ENCODE measurements around the gene WWOX. TPM values are rescaled to one million over a fixed set of nuclear protein-coding genes. Genes with fewer than 3 reads are reported as not detected.

Gene WWOX
- total and polyA plus RNA-seq, 2 donors, result 15.4 to 23.9 TPM

- Histone ChIP-seq H3K27me3 (ENCODE audit: control insufficient read depth in 2 of 2, insufficient read depth in 1 of 2, low read length in 1 of 2) (no peaks in the 10 kb centered on the region), H3K4me3 (ENCODE audit: low read length in 2 of 2) (no peak overlapping the region), H3K27ac (ENCODE audit: low read depth in 1 of 2, low read length in 1 of 2) (no peak overlapping the region), H3K4me1 (ENCODE audit: control insufficient read depth in 2 of 2, insufficient read depth in 2 of 2, low read length in 2 of 2) (no peaks in the 10 kb centered on the region), H3K9me3 (ENCODE audit: control insufficient read depth in 2 of 2, insufficient read depth in 1 of 2, low read length in 1 of 2) (no peaks in the 10 kb centered on the region), H3K36me3 (ENCODE audit: control insufficient read depth in 2 of 2, insufficient read depth in 2 of 2, low read length in 1 of 2) (no peaks in the 10 kb centered on the region)
- DNase-seq (ENCODE audit: low read depth in 6 of 9, low spot score in 9 of 9), result no peak
- 97% methylated on average over 13 of the region's 13 CpGs for WGBS
Measured at GRCh38 chr16:78985716-78986605, 886.5 kb downstream of the WWOX start.

- Histone ChIP-seq H3K4me1 (ENCODE audit: control insufficient read depth in 2 of 2, insufficient read depth in 2 of 2, low read length in 2 of 2) (no peaks in the 10 kb centered on the region), H3K4me3 (ENCODE audit: low read length in 2 of 2) (no peak overlapping the region), H3K9me3 (ENCODE audit: control insufficient read depth in 2 of 2, insufficient read depth in 1 of 2, low read length in 1 of 2) (no peaks in the 10 kb centered on the region), H3K27ac (ENCODE audit: low read depth in 1 of 2, low read length in 1 of 2) (peak overlapping the region; percentile 22 to 59), H3K36me3 (ENCODE audit: control insufficient read depth in 2 of 2, insufficient read depth in 2 of 2, low read length in 1 of 2) (no peaks in the 10 kb centered on the region), H3K27me3 (ENCODE audit: control insufficient read depth in 2 of 2, insufficient read depth in 1 of 2, low read length in 1 of 2) (no peaks in the 10 kb centered on the region)
- 88% methylated on average over 8 of the region's 8 CpGs for WGBS
- DNase-seq (ENCODE audit: low read depth in 6 of 9, low spot score in 9 of 9), result peak in 1 of 9 donors; percentile 17
Measured at GRCh38 chr16:78987666-78988065, 888.2 kb downstream of the WWOX start.

DNA sequence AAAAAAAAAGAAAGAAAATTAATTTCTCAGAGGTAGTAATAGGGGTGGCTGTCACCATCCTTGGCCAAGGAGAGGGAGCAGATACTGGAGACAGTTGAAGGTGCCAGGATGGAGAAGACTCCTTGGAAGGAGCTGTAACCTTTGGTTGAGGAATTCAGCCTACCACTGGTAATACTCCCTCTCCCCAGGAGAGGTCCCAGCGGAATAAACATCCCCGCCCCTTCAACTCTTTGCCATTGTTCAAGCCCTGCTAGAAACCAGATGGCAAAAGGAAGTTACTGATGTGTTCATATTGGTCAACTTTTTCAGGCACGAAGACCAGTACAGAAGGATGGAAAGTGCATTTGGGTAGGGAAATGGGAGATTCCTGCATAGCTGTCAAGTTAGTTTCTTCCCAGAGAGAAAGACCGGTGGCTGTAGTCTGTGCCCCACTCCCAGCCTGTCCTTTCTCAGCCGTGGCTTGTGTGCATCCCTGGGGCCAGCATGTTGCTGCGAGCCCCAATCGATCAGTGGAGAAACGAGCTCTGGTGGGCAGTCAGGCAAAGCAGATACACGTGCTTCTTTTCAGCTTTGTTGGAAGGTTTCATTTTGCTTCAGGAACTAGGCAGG, 889.0 kb downstream of the WWOX start:
- H3K27ac ChIP-seq (ENCODE audit: low read depth in 1 of 2, low read length in 1 of 2), result no peak overlapping the region
- no peak for DNase-seq (ENCODE audit: low read depth in 6 of 9, low spot score in 9 of 9)
- H3K4me1 ChIP-seq (ENCODE audit: control insufficient read depth in 2 of 2, insufficient read depth in 2 of 2, low read length in 2 of 2), result no peaks in the 10 kb centered on the region

GRCh38 chr16:78990309-78990701, 890.9 kb downstream of the WWOX start:
- Histone ChIP-seq H3K27ac (ENCODE audit: low read depth in 1 of 2, low read length in 1 of 2) (no peak overlapping the region), H3K4me1 (ENCODE audit: control insufficient read depth in 2 of 2, insufficient read depth in 2 of 2, low read length in 2 of 2) (peaks cover 0 to 3% of the 10 kb centered on the region in 2 donors), H3K36me3 (ENCODE audit: control insufficient read depth in 2 of 2, insufficient read depth in 2 of 2, low read length in 1 of 2) (no peaks in the 10 kb centered on the region), H3K9me3 (ENCODE audit: control insufficient read depth in 2 of 2, insufficient read depth in 1 of 2, low read length in 1 of 2) (no peaks in the 10 kb centered on the region), H3K27me3 (ENCODE audit: control insufficient read depth in 2 of 2, insufficient read depth in 1 of 2, low read length in 1 of 2) (no peaks in the 10 kb centered on the region), H3K4me3 (ENCODE audit: low read length in 2 of 2) (no peak overlapping the region)
- WGBS, result 92% methylated on average over 5 of the region's 5 CpGs
- DNase-seq (ENCODE audit: low read depth in 6 of 9, low spot score in 9 of 9), result no peak

More for the DNA sequence above, 889.0 kb downstream of the WWOX start:
- H3K36me3 ChIP-seq (ENCODE audit: control insufficient read depth in 2 of 2, insufficient read depth in 2 of 2, low read length in 1 of 2), result no peaks in the 10 kb centered on the region
- 93% methylated on average over 9 of the region's 9 CpGs for WGBS
- no peaks in the 10 kb centered on the region for H3K9me3 ChIP-seq (ENCODE audit: control insufficient read depth in 2 of 2, insufficient read depth in 1 of 2, low read length in 1 of 2)
- H3K4me3 ChIP-seq (ENCODE audit: low read length in 2 of 2), result no peak overlapping the region
- H3K27me3 ChIP-seq (ENCODE audit: control insufficient read depth in 2 of 2, insufficient read depth in 1 of 2, low read length in 1 of 2), result no peaks in the 10 kb centered on the region

- WGBS, result 81% methylated on average over 6 of the region's 6 CpGs
- H3K27ac ChIP-seq (ENCODE audit: low read depth in 1 of 2, low read length in 1 of 2), result no peak overlapping the region
Measured at GRCh38 chr16:78992001-78992400, 892.5 kb downstream of the WWOX start.

DNA sequence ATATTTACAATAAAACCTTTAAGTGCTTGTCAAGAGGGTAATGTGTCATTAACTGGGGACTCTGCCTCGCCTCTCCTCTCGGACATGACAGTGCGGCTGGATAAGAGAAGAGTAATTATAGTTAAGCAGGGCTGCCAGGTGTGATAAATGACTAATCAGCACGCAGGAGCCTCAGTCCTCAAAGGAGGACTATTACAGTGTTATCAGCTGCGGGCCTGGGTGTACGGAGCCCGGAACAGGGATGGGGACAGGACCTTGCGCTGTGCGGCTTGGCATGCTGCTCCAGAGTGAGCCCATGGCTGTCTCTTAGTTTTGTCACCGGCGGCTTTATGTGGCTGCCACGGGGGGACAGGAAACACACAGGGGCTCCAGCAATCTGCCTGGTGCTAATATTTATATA, 893.9 kb downstream of the WWOX start:
- Histone ChIP-seq H3K27me3 (ENCODE audit: control insufficient read depth in 2 of 2, insufficient read depth in 1 of 2, low read length in 1 of 2) (no peaks in the 10 kb centered on the region), H3K36me3 (ENCODE audit: control insufficient read depth in 2 of 2, insufficient read depth in 2 of 2, low read length in 1 of 2) (no peaks in the 10 kb centered on the region)
- 89% methylated on average over 12 of the region's 12 CpGs for WGBS

More at GRCh38 chr16:78992001-78992400, 892.5 kb downstream of the WWOX start:
- no peak for DNase-seq (ENCODE audit: low read depth in 6 of 9, low spot score in 9 of 9)
- no peaks in the 10 kb centered on the region for H3K27me3 ChIP-seq (ENCODE audit: control insufficient read depth in 2 of 2, insufficient read depth in 1 of 2, low read length in 1 of 2)
- no peak overlapping the region for H3K4me3 ChIP-seq (ENCODE audit: low read length in 2 of 2)
- H3K9me3 ChIP-seq (ENCODE audit: control insufficient read depth in 2 of 2, insufficient read depth in 1 of 2, low read length in 1 of 2), result no peaks in the 10 kb centered on the region
- peaks cover 0 to 3% of the 10 kb centered on the region in 2 donors for H3K4me1 ChIP-seq (ENCODE audit: control insufficient read depth in 2 of 2, insufficient read depth in 2 of 2, low read length in 2 of 2)
- H3K36me3 ChIP-seq (ENCODE audit: control insufficient read depth in 2 of 2, insufficient read depth in 2 of 2, low read length in 1 of 2), result no peaks in the 10 kb centered on the region

DNA sequence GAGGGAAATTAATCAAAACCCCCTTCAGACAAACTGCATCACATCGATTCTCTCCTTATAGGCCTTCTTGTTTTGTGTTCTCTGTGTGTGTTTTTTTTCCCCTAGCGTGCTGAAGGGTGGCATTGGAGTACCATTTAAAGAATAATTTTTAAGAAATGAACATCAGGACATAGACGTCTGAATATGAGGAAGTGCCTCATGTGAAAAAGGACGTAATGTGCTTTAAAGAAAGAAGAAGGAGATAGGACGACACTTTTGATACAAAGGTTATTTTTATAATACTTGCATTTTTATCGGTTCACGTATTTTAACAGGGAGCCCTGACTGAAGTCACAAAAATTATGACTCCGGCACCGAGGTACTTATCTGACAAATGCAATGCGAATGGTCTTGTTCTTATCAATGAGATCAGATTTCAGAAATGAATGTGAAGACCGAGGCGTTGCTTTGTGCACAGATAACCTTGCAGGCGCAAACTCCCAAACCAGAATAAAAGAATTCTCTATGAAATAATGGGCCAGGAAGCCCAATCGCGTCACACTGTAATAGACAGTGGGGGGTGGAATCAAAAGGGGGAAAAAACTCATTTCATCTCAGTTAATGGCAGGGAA, 894.8 kb downstream of the WWOX start:
- Histone ChIP-seq H3K9me3 (ENCODE audit: control insufficient read depth in 2 of 2, insufficient read depth in 1 of 2, low read length in 1 of 2) (no peaks in the 10 kb centered on the region), H3K27ac (ENCODE audit: low read depth in 1 of 2, low read length in 1 of 2) (no peak overlapping the region), H3K4me3 (ENCODE audit: low read length in 2 of 2) (no peak overlapping the region), H3K27me3 (ENCODE audit: control insufficient read depth in 2 of 2, insufficient read depth in 1 of 2, low read length in 1 of 2) (no peaks in the 10 kb centered on the region), H3K4me1 (ENCODE audit: control insufficient read depth in 2 of 2, insufficient read depth in 2 of 2, low read length in 2 of 2) (peaks cover 0 to 3% of the 10 kb centered on the region in 2 donors), H3K36me3 (ENCODE audit: control insufficient read depth in 2 of 2, insufficient read depth in 2 of 2, low read length in 1 of 2) (no peaks in the 10 kb centered on the region)
- no peak for DNase-seq (ENCODE audit: low read depth in 6 of 9, low spot score in 9 of 9)
- 94% methylated on average over 15 of the region's 15 CpGs for WGBS

More for the DNA sequence above, 893.9 kb downstream of the WWOX start:
- H3K27ac ChIP-seq (ENCODE audit: low read depth in 1 of 2, low read length in 1 of 2), result no peak overlapping the region
- H3K4me3 ChIP-seq (ENCODE audit: low read length in 2 of 2), result no peak overlapping the region
- H3K4me1 ChIP-seq (ENCODE audit: control insufficient read depth in 2 of 2, insufficient read depth in 2 of 2, low read length in 2 of 2), result peaks cover 0 to 3% of the 10 kb centered on the region in 2 donors
- DNase-seq (ENCODE audit: low read depth in 6 of 9, low spot score in 9 of 9), result no peak
- H3K9me3 ChIP-seq (ENCODE audit: control insufficient read depth in 2 of 2, insufficient read depth in 1 of 2, low read length in 1 of 2), result no peaks in the 10 kb centered on the region

DNA sequence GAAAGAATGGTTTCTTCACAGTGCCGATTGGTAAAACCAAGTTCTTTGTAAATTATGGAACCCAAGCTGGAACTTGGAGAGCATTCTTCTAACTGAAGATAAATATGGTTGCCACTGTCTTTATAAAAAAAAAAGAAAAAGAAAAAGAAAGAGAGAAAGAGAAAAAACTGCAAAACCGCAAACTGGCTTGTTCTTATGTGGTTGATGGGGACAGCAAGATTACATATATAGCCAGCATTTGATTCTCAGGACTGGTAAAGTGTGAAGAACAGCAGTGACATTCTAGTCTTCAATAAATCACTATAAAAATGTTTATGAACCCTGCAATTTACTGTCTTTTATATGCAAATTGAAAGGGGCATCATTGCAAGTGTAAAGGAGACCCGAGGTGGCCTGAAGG, 896.0 kb downstream of the WWOX start:
- H3K36me3 ChIP-seq (ENCODE audit: control insufficient read depth in 2 of 2, insufficient read depth in 2 of 2, low read length in 1 of 2), result no peaks in the 10 kb centered on the region
- no peak for DNase-seq (ENCODE audit: low read depth in 6 of 9, low spot score in 9 of 9)
- H3K27ac ChIP-seq (ENCODE audit: low read depth in 1 of 2, low read length in 1 of 2), result no peak overlapping the region
- H3K4me1 ChIP-seq (ENCODE audit: control insufficient read depth in 2 of 2, insufficient read depth in 2 of 2, low read length in 2 of 2), result peaks cover 0 to 3% of the 10 kb centered on the region in 2 donors
- WGBS, result 84% methylated on average over 3 of the region's 3 CpGs
- no peaks in the 10 kb centered on the region for H3K27me3 ChIP-seq (ENCODE audit: control insufficient read depth in 2 of 2, insufficient read depth in 1 of 2, low read length in 1 of 2)
- H3K4me3 ChIP-seq (ENCODE audit: low read length in 2 of 2), result no peak overlapping the region
- H3K9me3 ChIP-seq (ENCODE audit: control insufficient read depth in 2 of 2, insufficient read depth in 1 of 2, low read length in 1 of 2), result no peaks in the 10 kb centered on the region

DNA sequence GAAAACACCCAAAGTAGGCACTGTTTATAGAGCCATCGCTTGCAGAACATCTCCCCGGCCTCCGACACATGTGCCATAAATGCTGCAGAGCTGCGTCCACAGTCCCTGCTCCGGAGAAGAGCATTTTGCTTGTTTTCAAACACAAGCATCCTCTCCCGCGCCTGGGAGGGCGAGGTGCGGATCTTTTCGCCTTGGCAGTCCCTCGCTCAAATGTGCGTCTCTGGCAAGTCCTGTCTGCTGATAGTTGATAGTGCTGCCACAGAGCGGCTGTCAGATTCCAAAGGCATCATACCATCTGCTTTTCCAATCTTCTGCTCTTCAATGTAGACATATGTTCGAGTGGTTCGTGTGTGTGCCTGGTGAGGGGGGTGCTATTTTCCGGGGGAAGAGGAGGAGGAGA, 897.3 kb downstream of the WWOX start:
- no peak overlapping the region for H3K27ac ChIP-seq (ENCODE audit: low read depth in 1 of 2, low read length in 1 of 2)
- DNase-seq (ENCODE audit: low read depth in 6 of 9, low spot score in 9 of 9), result no peak
- peaks cover 0 to 3% of the 10 kb centered on the region in 2 donors for H3K4me1 ChIP-seq (ENCODE audit: control insufficient read depth in 2 of 2, insufficient read depth in 2 of 2, low read length in 2 of 2)
- H3K9me3 ChIP-seq (ENCODE audit: control insufficient read depth in 2 of 2, insufficient read depth in 1 of 2, low read length in 1 of 2), result no peaks in the 10 kb centered on the region
- WGBS, result 97% methylated on average over 16 of the region's 16 CpGs
- H3K4me3 ChIP-seq (ENCODE audit: low read length in 2 of 2), result no peak overlapping the region
- no peaks in the 10 kb centered on the region for H3K27me3 ChIP-seq (ENCODE audit: control insufficient read depth in 2 of 2, insufficient read depth in 1 of 2, low read length in 1 of 2)
- H3K36me3 ChIP-seq (ENCODE audit: control insufficient read depth in 2 of 2, insufficient read depth in 2 of 2, low read length in 1 of 2), result no peaks in the 10 kb centered on the region
